ENCODE data around the gene ZNF835. TPM values are rescaled to one million over a fixed set of nuclear protein-coding genes. Genes with fewer than 3 reads are reported as not detected.
A peak's percentile ranks its signal among the peaks of the same experiment; 100 is the strongest.
"Not testable (repeated sequence)": the region's sequence is repeated elsewhere in the genome, so short reads cannot be mapped to it uniquely, and the experiment has no call there.

The ZNF835 gene
- polyA plus RNA-seq (ENCODE audit: insufficient read length in 4 of 4), result 1 to 10 TPM; 3.7 to 6.2 (median 4.9) TPM

GRCh38 chr19:56671613-56671994 lies at the start of gene ZNF835:
ZNF835 (minus strand) TSS chr19:56671757; CDS start chr19:56665198, 6,559 bp downstream.
- DNase-seq (ENCODE audit: low read depth in 4 of 4, low spot score in 3 of 4), result peak; percentile 72 to 84 (median 80)

- no peak for DNase-seq (ENCODE audit: low read depth in 4 of 4, low spot score in 3 of 4)
Measured at GRCh38 chr19:56720281-56720680, 48.7 kb upstream of the ZNF835 start.

GRCh38 chr19:56718231-56718630 lies 46.7 kb upstream of the ZNF835 start:
- DNase-seq (ENCODE audit: low read depth in 4 of 4, low spot score in 3 of 4), result no peak

GRCh38 chr19:56712611-56713276 lies 41.2 kb upstream of the ZNF835 start:
- DNase-seq (ENCODE audit: low read depth in 4 of 4, low spot score in 3 of 4), result no peak

- DNase-seq (ENCODE audit: low read depth in 4 of 4, low spot score in 3 of 4), result no peak
Measured at GRCh38 chr19:56710437-56710836, 38.9 kb upstream of the ZNF835 start.

- no peak for DNase-seq (ENCODE audit: low read depth in 4 of 4, low spot score in 3 of 4)
Measured at GRCh38 chr19:56707821-56708220, 36.3 kb upstream of the ZNF835 start.

- DNase-seq (ENCODE audit: low read depth in 4 of 4, low spot score in 3 of 4), result no peak
Measured at GRCh38 chr19:56705939-56706338, 34.4 kb upstream of the ZNF835 start.

GRCh38 chr19:56701895-56702294 lies 30.3 kb upstream of the ZNF835 start:
- DNase-seq (ENCODE audit: low read depth in 4 of 4, low spot score in 3 of 4), result no peak

GRCh38 chr19:56699552-56699951 lies 28.0 kb upstream of the ZNF835 start:
- no peak for DNase-seq (ENCODE audit: low read depth in 4 of 4, low spot score in 3 of 4)

GRCh38 chr19:56692206-56692895 lies 20.8 kb upstream of the ZNF835 start:
- DNase-seq (ENCODE audit: low read depth in 4 of 4, low spot score in 3 of 4), result no peak

GRCh38 chr19:56690670-56691069 lies 19.1 kb upstream of the ZNF835 start:
- DNase-seq (ENCODE audit: low read depth in 4 of 4, low spot score in 3 of 4), result no peak

GRCh38 chr19:56689198-56689597 lies 17.6 kb upstream of the ZNF835 start:
- DNase-seq (ENCODE audit: low read depth in 4 of 4, low spot score in 3 of 4), result no peak

GRCh38 chr19:56687031-56687430 lies 15.5 kb upstream of the ZNF835 start:
- DNase-seq (ENCODE audit: low read depth in 4 of 4, low spot score in 3 of 4), result peak in 1 of 4 donors; percentile 5

- no peak for DNase-seq (ENCODE audit: low read depth in 4 of 4, low spot score in 3 of 4)
Measured at GRCh38 chr19:56683116-56683515, 11.6 kb upstream of the ZNF835 start.

GRCh38 chr19:56681702-56682101 lies 10.1 kb upstream of the ZNF835 start:
- no peak for DNase-seq (ENCODE audit: low read depth in 4 of 4, low spot score in 3 of 4)

GRCh38 chr19:56678205-56678604 lies 6.6 kb upstream of the ZNF835 start:
- DNase-seq (ENCODE audit: low read depth in 4 of 4, low spot score in 3 of 4), result no peak

GRCh38 chr19:56672610-56673009 lies 1.1 kb upstream of the ZNF835 start:
- DNase-seq (ENCODE audit: low read depth in 4 of 4, low spot score in 3 of 4), result not testable (repeated sequence)

- DNase-seq (ENCODE audit: low read depth in 4 of 4, low spot score in 3 of 4), result peak in 1 of 4 donors; percentile 10
Measured at GRCh38 chr19:56670961-56671612, 470 bp downstream of the ZNF835 start.

GRCh38 chr19:56670401-56670960 lies 1.1 kb downstream of the ZNF835 start:
- no peak for DNase-seq (ENCODE audit: low read depth in 4 of 4, low spot score in 3 of 4)

- no peak for DNase-seq (ENCODE audit: low read depth in 4 of 4, low spot score in 3 of 4)
Measured at GRCh38 chr19:56668676-56669075, 2.9 kb downstream of the ZNF835 start.

- DNase-seq (ENCODE audit: low read depth in 4 of 4, low spot score in 3 of 4), result no peak
Measured at GRCh38 chr19:56667311-56667870, 4.2 kb downstream of the ZNF835 start.
